Right lobe of liver (tissue), 4 donors: ENCODE measurements around the gene RABL6.
"Not testable (repeated sequence)": the region's sequence is repeated elsewhere in the genome, so short reads cannot be mapped to it uniquely, and the experiment has no call there.

Experiments
- POLR2A ChIP-seq: fragments of 450-650 bp; IDR thresholded peaks from one replicate; pipeline ENCODE4 v1.6.1; 2017; ENCODE audit warnings: antibody characterized with exemption, mild to moderate bottlenecking
- TF ChIP-seq, protein P1 (sequence below), 4 donors: fragments of 200-600 bp in 3 of 4; fragments of 450-650 bp in 1 of 4; IDR thresholded peaks; one replicate each; pipeline versions ENCODE4 v1.5.1 to v1.8.0; 2016 to 2022; ENCODE audit warnings: antibody characterized with exemption in 4 of 4, mild to moderate bottlenecking in 2 of 4
- donor health status: DM: no; HTN: no; CAD: no.
- donor health status: DM: no; HTN: no; CAD: no.
- donor health status: DM: no; HTN: yes; CAD: no.

- TF ChIP-seq, protein P1, sequence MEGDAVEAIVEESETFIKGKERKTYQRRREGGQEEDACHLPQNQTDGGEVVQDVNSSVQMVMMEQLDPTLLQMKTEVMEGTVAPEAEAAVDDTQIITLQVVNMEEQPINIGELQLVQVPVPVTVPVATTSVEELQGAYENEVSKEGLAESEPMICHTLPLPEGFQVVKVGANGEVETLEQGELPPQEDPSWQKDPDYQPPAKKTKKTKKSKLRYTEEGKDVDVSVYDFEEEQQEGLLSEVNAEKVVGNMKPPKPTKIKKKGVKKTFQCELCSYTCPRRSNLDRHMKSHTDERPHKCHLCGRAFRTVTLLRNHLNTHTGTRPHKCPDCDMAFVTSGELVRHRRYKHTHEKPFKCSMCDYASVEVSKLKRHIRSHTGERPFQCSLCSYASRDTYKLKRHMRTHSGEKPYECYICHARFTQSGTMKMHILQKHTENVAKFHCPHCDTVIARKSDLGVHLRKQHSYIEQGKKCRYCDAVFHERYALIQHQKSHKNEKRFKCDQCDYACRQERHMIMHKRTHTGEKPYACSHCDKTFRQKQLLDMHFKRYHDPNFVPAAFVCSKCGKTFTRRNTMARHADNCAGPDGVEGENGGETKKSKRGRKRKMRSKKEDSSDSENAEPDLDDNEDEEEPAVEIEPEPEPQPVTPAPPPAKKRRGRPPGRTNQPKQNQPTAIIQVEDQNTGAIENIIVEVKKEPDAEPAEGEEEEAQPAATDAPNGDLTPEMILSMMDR (IDR thresholded peaks at IDR 0.05), result peak in 3 of 4 donors; percentile 31 to 68 (median 52)
- TF ChIP-seq POLR2A, result not testable (repeated sequence)
Measured at GRCh38 chr9:136766410-136767120, 41.2 kb upstream of the RABL6 start.
